ENCODE data around the gene CLCA4. TPM values are rescaled to one million over a fixed set of nuclear protein-coding genes. Genes with fewer than 3 reads are reported as not detected.

CLCA4 gene
- total and polyA plus RNA-seq, 2 experiments from 2014 or later: not detected

DNA sequence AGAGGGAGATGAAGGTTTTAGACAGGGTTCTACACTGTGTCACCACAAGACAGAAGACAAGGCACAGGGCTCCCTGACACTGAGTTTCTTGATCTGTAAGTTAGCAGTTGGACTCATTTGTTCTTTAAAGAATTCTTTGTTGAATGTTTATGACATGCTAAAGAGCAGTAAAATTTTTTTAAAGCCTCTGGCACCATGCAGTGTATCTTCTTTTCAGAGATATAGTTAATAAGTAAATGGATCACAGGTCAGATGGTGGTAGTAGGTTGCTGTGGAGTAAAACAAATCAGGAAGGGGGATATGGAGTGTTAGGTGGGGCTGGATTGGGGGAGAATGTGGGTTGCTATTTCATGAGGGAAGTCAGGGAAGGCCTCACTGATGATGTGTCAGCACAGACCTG is 2.0 kb downstream of the CLCA4 start:
- no peaks in the 10 kb centered on the region for H3F3A ChIP-seq (replicated peaks; ENCODE audit: low read depth)
- Mint-ChIP-seq H3K27me3 (ENCODE audit: insufficient read depth, low read depth, poor library complexity) (peaks cover 1% of the 10 kb centered on the region), H3K27ac (no peak overlapping the region), H3K4me3 (no peak overlapping the region), H3K36me3 (ENCODE audit: low read depth) (no peaks in the 10 kb centered on the region), H3K9me3 (0 out of 3 replicates have a peak, but pooled peaks cover 3% of the 10 kb centered on the region), H3K4me1 (peaks cover 10% of the 10 kb centered on the region)
- H3K4me3 ChIP-seq: no peak overlapping the region
- TF ChIP-seq CREB1 (CRISPR knock-in tag; IDR thresholded peaks at IDR 0.05; ENCODE audit: low read depth) (no peak), EZH2phosphoT487 (IDR thresholded peaks at IDR 0.05; ENCODE audit: unreplicated experiment) (no peak), REST (IDR thresholded peaks at IDR 0.05; ENCODE audit: unreplicated experiment) (no peak), ZNF331 (CRISPR knock-in tag; IDR thresholded peaks at IDR 0.05; ENCODE audit: low read depth) (no peak), NANOG (IDR thresholded peaks at IDR 0.05; ENCODE audit: borderline replicate concordance) (no peak), EZH2 (IDR thresholded peaks at IDR 0.05; ENCODE audit: low read depth, unreplicated experiment) (no peak), STAT1 (IDR thresholded peaks at IDR 0.05; ENCODE audit: unreplicated experiment) (no peak), JUNB (IDR thresholded peaks at IDR 0.05; ENCODE audit: unreplicated experiment) (no peak), POLR2AphosphoS5 (IDR thresholded peaks at IDR 0.05; ENCODE audit: low read depth) (no peak), ZNF114 (CRISPR knock-in tag; IDR thresholded peaks at IDR 0.05) (no peak)
- TF ChIP-seq, protein P1, sequence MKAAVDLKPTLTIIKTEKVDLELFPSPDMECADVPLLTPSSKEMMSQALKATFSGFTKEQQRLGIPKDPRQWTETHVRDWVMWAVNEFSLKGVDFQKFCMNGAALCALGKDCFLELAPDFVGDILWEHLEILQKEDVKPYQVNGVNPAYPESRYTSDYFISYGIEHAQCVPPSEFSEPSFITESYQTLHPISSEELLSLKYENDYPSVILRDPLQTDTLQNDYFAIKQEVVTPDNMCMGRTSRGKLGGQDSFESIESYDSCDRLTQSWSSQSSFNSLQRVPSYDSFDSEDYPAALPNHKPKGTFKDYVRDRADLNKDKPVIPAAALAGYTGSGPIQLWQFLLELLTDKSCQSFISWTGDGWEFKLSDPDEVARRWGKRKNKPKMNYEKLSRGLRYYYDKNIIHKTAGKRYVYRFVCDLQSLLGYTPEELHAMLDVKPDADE (IDR thresholded peaks at IDR 0.05): no peak
- TF ChIP-seq, protein P2, sequence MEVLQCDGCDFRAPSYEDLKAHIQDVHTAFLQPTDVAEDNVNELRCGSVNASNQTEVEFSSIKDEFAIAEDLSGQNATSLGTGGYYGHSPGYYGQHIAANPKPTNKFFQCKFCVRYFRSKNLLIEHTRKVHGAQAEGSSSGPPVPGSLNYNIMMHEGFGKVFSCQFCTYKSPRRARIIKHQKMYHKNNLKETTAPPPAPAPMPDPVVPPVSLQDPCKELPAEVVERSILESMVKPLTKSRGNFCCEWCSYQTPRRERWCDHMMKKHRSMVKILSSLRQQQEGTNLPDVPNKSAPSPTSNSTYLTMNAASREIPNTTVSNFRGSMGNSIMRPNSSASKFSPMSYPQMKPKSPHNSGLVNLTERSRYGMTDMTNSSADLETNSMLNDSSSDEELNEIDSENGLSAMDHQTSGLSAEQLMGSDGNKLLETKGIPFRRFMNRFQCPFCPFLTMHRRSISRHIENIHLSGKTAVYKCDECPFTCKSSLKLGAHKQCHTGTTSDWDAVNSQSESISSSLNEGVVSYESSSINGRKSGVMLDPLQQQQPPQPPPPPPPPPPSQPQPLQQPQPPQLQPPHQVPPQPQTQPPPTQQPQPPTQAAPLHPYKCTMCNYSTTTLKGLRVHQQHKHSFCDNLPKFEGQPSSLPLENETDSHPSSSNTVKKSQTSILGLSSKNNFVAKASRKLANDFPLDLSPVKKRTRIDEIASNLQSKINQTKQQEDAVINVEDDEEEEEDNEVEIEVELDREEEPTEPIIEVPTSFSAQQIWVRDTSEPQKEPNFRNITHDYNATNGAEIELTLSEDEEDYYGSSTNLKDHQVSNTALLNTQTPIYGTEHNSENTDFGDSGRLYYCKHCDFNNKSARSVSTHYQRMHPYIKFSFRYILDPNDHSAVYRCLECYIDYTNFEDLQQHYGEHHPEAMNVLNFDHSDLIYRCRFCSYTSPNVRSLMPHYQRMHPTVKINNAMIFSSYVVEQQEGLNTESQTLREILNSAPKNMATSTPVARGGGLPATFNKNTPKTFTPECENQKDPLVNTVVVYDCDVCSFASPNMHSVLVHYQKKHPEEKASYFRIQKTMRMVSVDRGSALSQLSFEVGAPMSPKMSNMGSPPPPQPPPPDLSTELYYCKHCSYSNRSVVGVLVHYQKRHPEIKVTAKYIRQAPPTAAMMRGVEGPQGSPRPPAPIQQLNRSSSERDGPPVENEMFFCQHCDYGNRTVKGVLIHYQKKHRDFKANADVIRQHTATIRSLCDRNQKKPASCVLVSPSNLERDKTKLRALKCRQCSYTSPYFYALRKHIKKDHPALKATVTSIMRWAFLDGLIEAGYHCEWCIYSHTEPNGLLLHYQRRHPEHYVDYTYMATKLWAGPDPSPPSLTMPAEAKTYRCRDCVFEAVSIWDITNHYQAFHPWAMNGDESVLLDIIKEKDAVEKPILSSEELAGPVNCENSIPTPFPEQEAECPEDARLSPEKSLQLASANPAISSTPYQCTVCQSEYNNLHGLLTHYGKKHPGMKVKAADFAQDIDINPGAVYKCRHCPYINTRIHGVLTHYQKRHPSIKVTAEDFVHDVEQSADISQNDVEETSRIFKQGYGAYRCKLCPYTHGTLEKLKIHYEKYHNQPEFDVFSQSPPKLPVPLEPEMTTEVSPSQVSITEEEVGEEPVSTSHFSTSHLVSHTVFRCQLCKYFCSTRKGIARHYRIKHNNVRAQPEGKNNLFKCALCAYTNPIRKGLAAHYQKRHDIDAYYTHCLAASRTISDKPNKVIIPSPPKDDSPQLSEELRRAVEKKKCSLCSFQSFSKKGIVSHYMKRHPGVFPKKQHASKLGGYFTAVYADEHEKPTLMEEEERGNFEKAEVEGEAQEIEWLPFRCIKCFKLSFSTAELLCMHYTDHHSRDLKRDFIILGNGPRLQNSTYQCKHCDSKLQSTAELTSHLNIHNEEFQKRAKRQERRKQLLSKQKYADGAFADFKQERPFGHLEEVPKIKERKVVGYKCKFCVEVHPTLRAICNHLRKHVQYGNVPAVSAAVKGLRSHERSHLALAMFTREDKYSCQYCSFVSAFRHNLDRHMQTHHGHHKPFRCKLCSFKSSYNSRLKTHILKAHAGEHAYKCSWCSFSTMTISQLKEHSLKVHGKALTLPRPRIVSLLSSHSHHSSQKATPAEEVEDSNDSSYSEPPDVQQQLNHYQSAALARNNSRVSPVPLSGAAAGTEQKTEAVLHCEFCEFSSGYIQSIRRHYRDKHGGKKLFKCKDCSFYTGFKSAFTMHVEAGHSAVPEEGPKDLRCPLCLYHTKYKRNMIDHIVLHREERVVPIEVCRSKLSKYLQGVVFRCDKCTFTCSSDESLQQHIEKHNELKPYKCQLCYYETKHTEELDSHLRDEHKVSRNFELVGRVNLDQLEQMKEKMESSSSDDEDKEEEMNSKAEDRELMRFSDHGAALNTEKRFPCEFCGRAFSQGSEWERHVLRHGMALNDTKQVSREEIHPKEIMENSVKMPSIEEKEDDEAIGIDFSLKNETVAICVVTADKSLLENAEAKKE (CRISPR knock-in tag; IDR thresholded peaks at IDR 0.05): no peak
- TF ChIP-seq, protein P3, sequence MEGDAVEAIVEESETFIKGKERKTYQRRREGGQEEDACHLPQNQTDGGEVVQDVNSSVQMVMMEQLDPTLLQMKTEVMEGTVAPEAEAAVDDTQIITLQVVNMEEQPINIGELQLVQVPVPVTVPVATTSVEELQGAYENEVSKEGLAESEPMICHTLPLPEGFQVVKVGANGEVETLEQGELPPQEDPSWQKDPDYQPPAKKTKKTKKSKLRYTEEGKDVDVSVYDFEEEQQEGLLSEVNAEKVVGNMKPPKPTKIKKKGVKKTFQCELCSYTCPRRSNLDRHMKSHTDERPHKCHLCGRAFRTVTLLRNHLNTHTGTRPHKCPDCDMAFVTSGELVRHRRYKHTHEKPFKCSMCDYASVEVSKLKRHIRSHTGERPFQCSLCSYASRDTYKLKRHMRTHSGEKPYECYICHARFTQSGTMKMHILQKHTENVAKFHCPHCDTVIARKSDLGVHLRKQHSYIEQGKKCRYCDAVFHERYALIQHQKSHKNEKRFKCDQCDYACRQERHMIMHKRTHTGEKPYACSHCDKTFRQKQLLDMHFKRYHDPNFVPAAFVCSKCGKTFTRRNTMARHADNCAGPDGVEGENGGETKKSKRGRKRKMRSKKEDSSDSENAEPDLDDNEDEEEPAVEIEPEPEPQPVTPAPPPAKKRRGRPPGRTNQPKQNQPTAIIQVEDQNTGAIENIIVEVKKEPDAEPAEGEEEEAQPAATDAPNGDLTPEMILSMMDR (conservative IDR thresholded peaks at IDR 0.05; ENCODE audit: low read depth in 2 of 2): no peak
- no peaks in the 10 kb centered on the region for H3K9me2 ChIP-seq (ENCODE audit: insufficient read depth)
- no peak overlapping the region for H2AFZ ChIP-seq
- no peak for DNase-seq (ENCODE audit: low spot score)
- no peak overlapping the region for H3K4me2 ChIP-seq
- H3K36me3 ChIP-seq (ENCODE audit: insufficient read depth): no peaks in the 10 kb centered on the region
- ATAC-seq: no peak
- peaks cover 9% of the 10 kb centered on the region for H3K4me1 ChIP-seq (ENCODE audit: insufficient read depth)
- H3K27me3 ChIP-seq (ENCODE audit: insufficient read depth): no peaks in the 10 kb centered on the region
- no peak overlapping the region for H3K27ac ChIP-seq (ENCODE audit: low read depth)
- no peaks in the 10 kb centered on the region for H3K79me2 ChIP-seq (replicated peaks; ENCODE audit: insufficient read depth)
- no peaks in the 10 kb centered on the region for H4K20me1 ChIP-seq (replicated peaks; ENCODE audit: insufficient read depth)

Measured in GM23338 (cell line).